Sigmoid colon (tissue), 4 donors: Measurements from ENCODE around the gene ACVR2B.

Experiments used
- EP300 ChIP-seq, 4 donors: sonication (generic); formaldehyde crosslinking; IDR thresholded peaks; one replicate each; pipeline ENCODE4 v1.6.1; 2017; ENCODE audit warnings: antibody characterized with exemption in 4 of 4
- POLR2A ChIP-seq, 2 donors: fragments of 450-650 bp; IDR thresholded peaks; one replicate each; pipeline ENCODE4 v1.6.1; 2016; ENCODE audit warnings: antibody characterized with exemption in 2 of 2, mild to moderate bottlenecking in 2 of 2, moderate library complexity in 2 of 2
- TF ChIP-seq, protein P1 (sequence below), 4 experiments: fragments of 450-650 bp in 3 of 4; fragments of 200-600 bp in 1 of 4; IDR thresholded peaks; one replicate each; pipeline ENCODE4 v1.5.1; 2016 to 2019; ENCODE audit warnings: antibody characterized with exemption in 4 of 4, mild to moderate bottlenecking in 3 of 4, moderate library complexity in 2 of 4

GRCh38 chr3:38533285-38533976 lies 79.7 kb downstream of the ACVR2B start:
- no peak for TF ChIP-seq EP300 (IDR thresholded peaks at IDR 0.05)
- TF ChIP-seq, protein P1, sequence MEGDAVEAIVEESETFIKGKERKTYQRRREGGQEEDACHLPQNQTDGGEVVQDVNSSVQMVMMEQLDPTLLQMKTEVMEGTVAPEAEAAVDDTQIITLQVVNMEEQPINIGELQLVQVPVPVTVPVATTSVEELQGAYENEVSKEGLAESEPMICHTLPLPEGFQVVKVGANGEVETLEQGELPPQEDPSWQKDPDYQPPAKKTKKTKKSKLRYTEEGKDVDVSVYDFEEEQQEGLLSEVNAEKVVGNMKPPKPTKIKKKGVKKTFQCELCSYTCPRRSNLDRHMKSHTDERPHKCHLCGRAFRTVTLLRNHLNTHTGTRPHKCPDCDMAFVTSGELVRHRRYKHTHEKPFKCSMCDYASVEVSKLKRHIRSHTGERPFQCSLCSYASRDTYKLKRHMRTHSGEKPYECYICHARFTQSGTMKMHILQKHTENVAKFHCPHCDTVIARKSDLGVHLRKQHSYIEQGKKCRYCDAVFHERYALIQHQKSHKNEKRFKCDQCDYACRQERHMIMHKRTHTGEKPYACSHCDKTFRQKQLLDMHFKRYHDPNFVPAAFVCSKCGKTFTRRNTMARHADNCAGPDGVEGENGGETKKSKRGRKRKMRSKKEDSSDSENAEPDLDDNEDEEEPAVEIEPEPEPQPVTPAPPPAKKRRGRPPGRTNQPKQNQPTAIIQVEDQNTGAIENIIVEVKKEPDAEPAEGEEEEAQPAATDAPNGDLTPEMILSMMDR (IDR thresholded peaks at IDR 0.05), result no peak
- no peak for TF ChIP-seq POLR2A (IDR thresholded peaks at IDR 0.05)
